Mammary epithelial cell (primary cell): ENCODE measurements around the gene CAPN13.

Experiments
- EZH2 ChIP-seq: IDR thresholded peaks from 2 replicates; pipeline ENCODE4 v1.6.1; 2012; ENCODE audit warnings: low read length, inconsistent platforms, borderline replicate concordance
- TF ChIP-seq, protein P1 (sequence below), 2 donors: IDR thresholded peaks in 1 of 2; conservative IDR thresholded peaks in 1 of 2; 2 replicates each; pipeline ENCODE4 v1.5.1; 2011 to 2012; ENCODE audit warnings: inconsistent platforms in 2 of 2, low read length in 2 of 2, mild to moderate bottlenecking in 2 of 2, control low read depth in 1 of 2, low read depth in 1 of 2; ENCODE audit not compliant: insufficient read depth in 1 of 2; ENCODE audit errors: extremely low read depth in 1 of 2

DNA sequence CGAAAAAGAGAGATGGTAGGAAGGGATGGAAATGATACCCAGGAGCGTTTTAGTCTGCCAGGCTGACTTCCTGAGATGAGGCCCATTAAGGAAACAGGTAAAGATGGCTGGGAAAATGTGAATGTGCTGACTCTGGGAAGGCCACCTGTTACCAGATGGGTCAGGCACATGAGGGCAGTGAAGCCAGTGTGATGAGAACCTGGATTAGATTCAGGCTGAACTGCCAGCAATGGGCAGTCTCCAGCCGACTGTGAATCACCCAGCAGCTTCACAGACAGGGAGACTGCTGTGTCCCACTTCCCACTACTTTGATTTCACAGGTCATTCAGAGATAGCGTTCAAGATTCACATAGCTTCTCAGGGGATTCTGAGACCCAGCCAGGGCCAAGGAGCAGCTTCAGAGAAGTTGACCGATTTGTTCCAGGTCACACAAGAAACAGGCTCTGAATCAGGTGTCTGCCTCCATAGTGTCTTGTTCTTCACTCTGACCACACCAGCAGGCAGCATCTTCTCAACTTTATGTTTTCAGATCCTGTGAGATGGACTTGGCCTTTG is 26.4 kb downstream of the CAPN13 start:
- TF ChIP-seq, protein P1, sequence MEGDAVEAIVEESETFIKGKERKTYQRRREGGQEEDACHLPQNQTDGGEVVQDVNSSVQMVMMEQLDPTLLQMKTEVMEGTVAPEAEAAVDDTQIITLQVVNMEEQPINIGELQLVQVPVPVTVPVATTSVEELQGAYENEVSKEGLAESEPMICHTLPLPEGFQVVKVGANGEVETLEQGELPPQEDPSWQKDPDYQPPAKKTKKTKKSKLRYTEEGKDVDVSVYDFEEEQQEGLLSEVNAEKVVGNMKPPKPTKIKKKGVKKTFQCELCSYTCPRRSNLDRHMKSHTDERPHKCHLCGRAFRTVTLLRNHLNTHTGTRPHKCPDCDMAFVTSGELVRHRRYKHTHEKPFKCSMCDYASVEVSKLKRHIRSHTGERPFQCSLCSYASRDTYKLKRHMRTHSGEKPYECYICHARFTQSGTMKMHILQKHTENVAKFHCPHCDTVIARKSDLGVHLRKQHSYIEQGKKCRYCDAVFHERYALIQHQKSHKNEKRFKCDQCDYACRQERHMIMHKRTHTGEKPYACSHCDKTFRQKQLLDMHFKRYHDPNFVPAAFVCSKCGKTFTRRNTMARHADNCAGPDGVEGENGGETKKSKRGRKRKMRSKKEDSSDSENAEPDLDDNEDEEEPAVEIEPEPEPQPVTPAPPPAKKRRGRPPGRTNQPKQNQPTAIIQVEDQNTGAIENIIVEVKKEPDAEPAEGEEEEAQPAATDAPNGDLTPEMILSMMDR (conservative IDR thresholded peaks at IDR 0.05 in 1 of 2, IDR thresholded peaks at IDR 0.05 in 1 of 2; ENCODE audit: extremely low read depth in 1 of 2, insufficient read depth in 1 of 2, low read depth in 1 of 2, low read length in 2 of 2) = no peak
- no peak for TF ChIP-seq EZH2
